MM.1S (cell line): Measurements from ENCODE around the gene PTRH1.

Experiments used
- EZH2 ChIP-seq: fragments of 300-600 bp; sonication (generic); optimal IDR thresholded peaks from 2 replicates; pipeline ENCODE3; 2017; ENCODE audit warnings: low read depth, mild to moderate bottlenecking, antibody characterized with exemption, low read length, mixed read lengths
- EZH2phosphoT487 ChIP-seq: fragments of 300-600 bp; sonication (generic); IDR thresholded peaks from 2 replicates; pipeline ENCODE4 v1.6.1; 2018; ENCODE audit warnings: antibody characterized with exemption, low read length
- TF ChIP-seq, protein P1 (sequence below): fragments of 300-600 bp; sonication (generic); IDR thresholded peaks from 2 replicates; pipeline ENCODE4 v1.5.1; 2016; ENCODE audit warnings: antibody characterized with exemption, low read length, mixed read lengths

DNA sequence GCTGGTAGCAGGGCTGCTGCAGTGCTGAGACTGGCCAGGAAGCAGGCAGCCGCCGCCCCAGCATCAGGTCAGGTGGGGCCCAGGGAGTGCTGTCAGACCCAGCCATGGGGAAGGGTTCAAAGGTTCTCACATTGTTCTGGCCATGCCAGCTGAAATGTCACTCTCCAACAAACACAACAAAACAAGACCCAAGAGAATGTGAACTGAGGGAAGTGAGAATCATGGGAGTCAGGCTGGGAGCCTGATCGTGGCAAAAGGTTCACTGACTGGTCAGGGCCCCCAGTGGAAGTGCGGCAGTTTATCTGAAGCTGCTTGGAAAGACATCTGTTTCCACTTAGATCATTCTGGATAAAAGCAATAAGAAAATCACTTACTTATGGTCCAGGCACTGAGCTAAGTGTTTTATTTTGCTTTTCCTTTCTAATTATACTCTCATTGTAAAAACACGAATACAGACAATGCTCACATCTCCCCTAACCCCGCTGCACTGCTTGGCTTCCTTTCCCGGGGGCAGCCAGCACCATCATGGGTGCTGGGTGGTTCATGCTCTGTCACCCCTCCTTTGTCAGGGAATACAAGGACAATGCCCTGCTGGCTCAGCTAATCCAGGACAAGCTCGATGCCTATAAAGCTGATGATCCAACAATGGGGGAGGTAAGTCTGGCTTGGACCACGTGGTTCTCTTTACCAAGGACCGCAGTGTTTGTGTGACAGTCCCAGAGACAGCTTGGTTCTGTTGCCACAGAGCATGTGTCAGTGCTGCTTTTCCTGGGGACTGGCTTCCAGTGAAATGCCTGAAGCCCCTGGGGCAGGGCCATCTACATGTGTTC, 50.6 kb downstream of the PTRH1 start:
- no peak for TF ChIP-seq EZH2
- TF ChIP-seq, protein P1, sequence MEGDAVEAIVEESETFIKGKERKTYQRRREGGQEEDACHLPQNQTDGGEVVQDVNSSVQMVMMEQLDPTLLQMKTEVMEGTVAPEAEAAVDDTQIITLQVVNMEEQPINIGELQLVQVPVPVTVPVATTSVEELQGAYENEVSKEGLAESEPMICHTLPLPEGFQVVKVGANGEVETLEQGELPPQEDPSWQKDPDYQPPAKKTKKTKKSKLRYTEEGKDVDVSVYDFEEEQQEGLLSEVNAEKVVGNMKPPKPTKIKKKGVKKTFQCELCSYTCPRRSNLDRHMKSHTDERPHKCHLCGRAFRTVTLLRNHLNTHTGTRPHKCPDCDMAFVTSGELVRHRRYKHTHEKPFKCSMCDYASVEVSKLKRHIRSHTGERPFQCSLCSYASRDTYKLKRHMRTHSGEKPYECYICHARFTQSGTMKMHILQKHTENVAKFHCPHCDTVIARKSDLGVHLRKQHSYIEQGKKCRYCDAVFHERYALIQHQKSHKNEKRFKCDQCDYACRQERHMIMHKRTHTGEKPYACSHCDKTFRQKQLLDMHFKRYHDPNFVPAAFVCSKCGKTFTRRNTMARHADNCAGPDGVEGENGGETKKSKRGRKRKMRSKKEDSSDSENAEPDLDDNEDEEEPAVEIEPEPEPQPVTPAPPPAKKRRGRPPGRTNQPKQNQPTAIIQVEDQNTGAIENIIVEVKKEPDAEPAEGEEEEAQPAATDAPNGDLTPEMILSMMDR, result no peak
- TF ChIP-seq EZH2phosphoT487, result no peak
